Ishikawa (cell line): ENCODE measurements around the gene SLC12A5.

Experiments
- MAX ChIP-seq: IDR thresholded peaks from 2 replicates; pipeline ENCODE4 v1.6.1; 2012
- TEAD4 ChIP-seq: IDR thresholded peaks from 2 replicates; pipeline ENCODE4 v1.6.1; 2012
- TF ChIP-seq, protein P1 (sequence below): IDR thresholded peaks from 2 replicates; pipeline ENCODE4 v1.6.1; 2012; ENCODE audit warnings: low read depth, mild to moderate bottlenecking

GRCh38 chr20:46036370-46036769 is 7.4 kb downstream of the SLC12A5 start:
- no peak for TF ChIP-seq TEAD4
- TF ChIP-seq, protein P1, sequence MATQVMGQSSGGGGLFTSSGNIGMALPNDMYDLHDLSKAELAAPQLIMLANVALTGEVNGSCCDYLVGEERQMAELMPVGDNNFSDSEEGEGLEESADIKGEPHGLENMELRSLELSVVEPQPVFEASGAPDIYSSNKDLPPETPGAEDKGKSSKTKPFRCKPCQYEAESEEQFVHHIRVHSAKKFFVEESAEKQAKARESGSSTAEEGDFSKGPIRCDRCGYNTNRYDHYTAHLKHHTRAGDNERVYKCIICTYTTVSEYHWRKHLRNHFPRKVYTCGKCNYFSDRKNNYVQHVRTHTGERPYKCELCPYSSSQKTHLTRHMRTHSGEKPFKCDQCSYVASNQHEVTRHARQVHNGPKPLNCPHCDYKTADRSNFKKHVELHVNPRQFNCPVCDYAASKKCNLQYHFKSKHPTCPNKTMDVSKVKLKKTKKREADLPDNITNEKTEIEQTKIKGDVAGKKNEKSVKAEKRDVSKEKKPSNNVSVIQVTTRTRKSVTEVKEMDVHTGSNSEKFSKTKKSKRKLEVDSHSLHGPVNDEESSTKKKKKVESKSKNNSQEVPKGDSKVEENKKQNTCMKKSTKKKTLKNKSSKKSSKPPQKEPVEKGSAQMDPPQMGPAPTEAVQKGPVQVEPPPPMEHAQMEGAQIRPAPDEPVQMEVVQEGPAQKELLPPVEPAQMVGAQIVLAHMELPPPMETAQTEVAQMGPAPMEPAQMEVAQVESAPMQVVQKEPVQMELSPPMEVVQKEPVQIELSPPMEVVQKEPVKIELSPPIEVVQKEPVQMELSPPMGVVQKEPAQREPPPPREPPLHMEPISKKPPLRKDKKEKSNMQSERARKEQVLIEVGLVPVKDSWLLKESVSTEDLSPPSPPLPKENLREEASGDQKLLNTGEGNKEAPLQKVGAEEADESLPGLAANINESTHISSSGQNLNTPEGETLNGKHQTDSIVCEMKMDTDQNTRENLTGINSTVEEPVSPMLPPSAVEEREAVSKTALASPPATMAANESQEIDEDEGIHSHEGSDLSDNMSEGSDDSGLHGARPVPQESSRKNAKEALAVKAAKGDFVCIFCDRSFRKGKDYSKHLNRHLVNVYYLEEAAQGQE, result no peak
- no peak for TF ChIP-seq MAX
